Measurements from ENCODE around the gene TENM3.

The TENM3 gene

GRCh38 chr4:182205306-182205705 lies 37.9 kb upstream of the TENM3 start:
- DNase-seq (ENCODE audit: low read depth), result no peak
- no peak overlapping the region for H3K4me3 ChIP-seq (ENCODE audit: low read depth, low read length)
- TF ChIP-seq POLR2A (IDR thresholded peaks at IDR 0.05; ENCODE audit: extremely low read depth, insufficient read length) (no peak), MYC (IDR thresholded peaks at IDR 0.05; ENCODE audit: low read depth, low read length) (no peak)

GRCh38 chr4:182206266-182206665 lies 36.9 kb upstream of the TENM3 start:
- no peak for DNase-seq (ENCODE audit: low read depth)
- H3K4me3 ChIP-seq (ENCODE audit: low read depth, low read length), result no peak overlapping the region
- no peak for TF ChIP-seq MYC (IDR thresholded peaks at IDR 0.05; ENCODE audit: low read depth, low read length)

- DNase-seq (ENCODE audit: low read depth), result no peak
- TF ChIP-seq CTCF (IDR thresholded peaks at IDR 0.05; ENCODE audit: low read depth, low read length) (no peak), MAX (IDR thresholded peaks at IDR 0.05; ENCODE audit: low read depth, low read length) (no peak), MYC (IDR thresholded peaks at IDR 0.05; ENCODE audit: low read depth, low read length) (no peak), POLR2A (IDR thresholded peaks at IDR 0.05; ENCODE audit: extremely low read depth, insufficient read length) (no peak)
- no peak overlapping the region for H3K4me3 ChIP-seq (ENCODE audit: low read depth, low read length)
Observed at GRCh38 chr4:182206916-182207315, 36.3 kb upstream of the TENM3 start.

GRCh38 chr4:182207830-182208396 lies 35.3 kb upstream of the TENM3 start:
- H3K4me3 ChIP-seq (ENCODE audit: low read depth, low read length), result no peak overlapping the region
- no peak for TF ChIP-seq CTCF (IDR thresholded peaks at IDR 0.05; ENCODE audit: low read depth, low read length)
- TF ChIP-seq POLR2A (IDR thresholded peaks at IDR 0.05; ENCODE audit: extremely low read depth, insufficient read length), result no peak
- TF ChIP-seq MYC (IDR thresholded peaks at IDR 0.05; ENCODE audit: low read depth, low read length), result no peak
- TF ChIP-seq MAX (IDR thresholded peaks at IDR 0.05; ENCODE audit: low read depth, low read length), result no peak
- DNase-seq (ENCODE audit: low read depth), result no peak

- TF ChIP-seq POLR2A (IDR thresholded peaks at IDR 0.05; ENCODE audit: extremely low read depth, insufficient read length) (no peak), MAX (IDR thresholded peaks at IDR 0.05; ENCODE audit: low read depth, low read length) (no peak), MYC (IDR thresholded peaks at IDR 0.05; ENCODE audit: low read depth, low read length) (no peak), CTCF (IDR thresholded peaks at IDR 0.05; ENCODE audit: low read depth, low read length) (no peak)
- DNase-seq (ENCODE audit: low read depth), result no peak
- no peak overlapping the region for H3K4me3 ChIP-seq (ENCODE audit: low read depth, low read length)
Observed at GRCh38 chr4:182208526-182209050, 34.6 kb upstream of the TENM3 start.

GRCh38 chr4:182212211-182212761 lies 30.9 kb upstream of the TENM3 start:
- TF ChIP-seq MAX (IDR thresholded peaks at IDR 0.05; ENCODE audit: low read depth, low read length), result no peak
- TF ChIP-seq MYC (IDR thresholded peaks at IDR 0.05; ENCODE audit: low read depth, low read length), result no peak
- no peak overlapping the region for H3K4me3 ChIP-seq (ENCODE audit: low read depth, low read length)
- DNase-seq (ENCODE audit: low read depth), result no peak

GRCh38 chr4:182213004-182213403 lies 30.2 kb upstream of the TENM3 start:
- no peak for DNase-seq (ENCODE audit: low read depth)
- TF ChIP-seq POLR2A (IDR thresholded peaks at IDR 0.05; ENCODE audit: extremely low read depth, insufficient read length) (no peak), MYC (IDR thresholded peaks at IDR 0.05; ENCODE audit: low read depth, low read length) (no peak), MAX (IDR thresholded peaks at IDR 0.05; ENCODE audit: low read depth, low read length) (no peak), CTCF (IDR thresholded peaks at IDR 0.05; ENCODE audit: low read depth, low read length) (no peak)
- H3K4me3 ChIP-seq (ENCODE audit: low read depth, low read length), result no peak overlapping the region
